ENCODE measurements around the gene RHBDL1.

RHBDL1 gene

DNA sequence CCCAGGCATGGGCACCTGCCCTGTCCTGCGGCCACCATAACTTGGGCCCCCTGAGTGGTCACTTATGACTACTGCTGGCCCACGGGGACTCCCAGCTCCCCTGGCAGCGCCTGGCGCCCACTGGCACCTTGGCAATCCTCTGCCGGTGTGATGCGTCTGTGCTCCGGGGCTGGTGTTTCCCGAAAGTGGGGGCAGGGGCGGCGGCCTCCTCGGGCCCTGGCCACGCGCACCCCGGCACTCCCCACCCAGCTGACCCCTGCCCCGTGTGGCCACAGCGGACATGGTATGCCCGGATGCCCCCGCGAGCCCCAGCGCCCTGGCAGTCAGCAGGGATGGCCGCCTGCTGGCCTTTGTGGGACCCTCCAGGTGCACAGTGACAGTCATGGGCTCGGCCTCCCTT lies 18.0 kb upstream of the RHBDL1 start:
- no peak for DNase-seq (ENCODE audit: low spot score)

DNA sequence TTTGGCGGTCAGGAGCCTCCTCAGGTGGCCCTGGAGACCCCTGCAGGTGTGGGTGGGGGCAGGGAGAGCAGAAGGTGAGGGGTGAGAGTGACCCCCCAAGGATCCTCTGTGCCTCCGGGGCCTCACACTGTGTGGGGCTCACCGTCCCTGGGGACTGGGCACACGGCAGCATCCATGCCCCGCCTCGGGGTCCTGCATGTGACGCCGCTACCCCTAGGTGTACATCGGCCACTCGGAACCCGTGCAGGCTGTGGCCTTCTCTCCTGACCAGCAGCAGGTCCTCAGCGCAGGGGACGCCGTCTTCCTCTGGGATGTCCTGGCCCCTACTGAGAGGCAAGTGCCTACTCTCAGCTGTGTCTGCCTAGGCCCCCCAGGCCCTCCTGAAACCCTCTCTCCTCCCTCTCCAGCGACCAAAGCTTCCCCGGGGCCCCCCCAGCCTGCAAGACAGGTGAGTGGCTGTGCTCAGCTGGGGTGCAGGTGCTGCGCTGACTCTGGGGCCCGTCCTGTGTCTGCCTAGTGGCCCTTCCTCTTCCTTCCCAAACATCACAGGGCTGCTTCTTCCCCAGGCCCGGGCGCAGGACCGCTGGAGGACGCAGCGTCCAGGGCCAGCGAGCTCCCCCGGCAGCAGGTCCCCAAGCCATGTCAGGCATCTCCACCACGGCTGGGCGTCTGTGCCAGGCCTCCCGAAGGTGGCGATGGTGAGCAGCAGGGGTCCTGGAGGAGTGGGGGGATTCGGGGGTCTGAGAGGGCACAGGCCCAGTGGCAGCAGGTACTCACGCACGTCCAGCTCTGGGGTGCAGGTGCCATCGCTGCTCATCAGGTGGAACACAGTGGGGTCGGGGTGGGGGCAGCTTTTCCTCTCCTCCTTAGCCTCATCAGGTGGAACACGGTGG lies 16.5 kb upstream of the RHBDL1 start:
- DNase-seq (ENCODE audit: low spot score): no peak

DNA sequence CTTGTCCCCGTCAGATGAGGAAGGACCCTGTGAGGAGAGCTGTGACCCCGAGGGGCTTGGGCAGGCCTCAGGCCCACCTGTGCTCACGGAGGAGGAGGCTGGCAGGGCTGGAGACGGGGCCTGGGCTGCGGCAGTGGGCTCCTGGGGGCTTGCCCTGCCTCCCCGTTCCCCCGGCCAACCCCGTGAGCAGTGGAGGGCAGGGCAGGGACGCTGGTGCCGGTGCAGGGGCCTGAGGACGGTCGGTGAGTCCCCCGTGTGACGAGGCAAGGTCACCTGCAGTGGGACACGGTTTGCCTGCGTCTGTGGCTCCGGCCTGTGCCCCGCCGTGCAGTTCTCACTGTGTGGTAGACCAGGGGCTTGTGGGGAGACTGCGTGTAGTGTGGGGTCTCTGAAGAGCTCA lies 15.9 kb upstream of the RHBDL1 start:
- DNase-seq (ENCODE audit: low spot score): no peak

DNA sequence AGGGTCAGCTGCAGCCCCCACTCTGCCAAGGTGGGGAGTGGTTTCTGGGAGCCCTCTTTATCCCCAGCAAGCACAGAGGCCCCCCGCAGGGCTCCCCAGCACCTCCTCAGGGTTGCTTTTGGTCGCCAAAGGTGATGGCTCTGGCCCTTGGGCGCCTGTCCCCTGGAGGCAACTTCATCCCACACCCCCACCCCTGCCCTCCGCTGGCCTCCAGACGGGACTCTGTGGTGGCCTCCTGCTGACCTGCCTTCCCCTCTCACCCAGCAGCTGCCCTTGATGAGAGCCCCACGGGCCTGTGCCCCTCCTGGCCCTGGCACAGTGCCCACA lies 15.4 kb upstream of the RHBDL1 start:
- no peak for DNase-seq (ENCODE audit: low spot score)

DNA sequence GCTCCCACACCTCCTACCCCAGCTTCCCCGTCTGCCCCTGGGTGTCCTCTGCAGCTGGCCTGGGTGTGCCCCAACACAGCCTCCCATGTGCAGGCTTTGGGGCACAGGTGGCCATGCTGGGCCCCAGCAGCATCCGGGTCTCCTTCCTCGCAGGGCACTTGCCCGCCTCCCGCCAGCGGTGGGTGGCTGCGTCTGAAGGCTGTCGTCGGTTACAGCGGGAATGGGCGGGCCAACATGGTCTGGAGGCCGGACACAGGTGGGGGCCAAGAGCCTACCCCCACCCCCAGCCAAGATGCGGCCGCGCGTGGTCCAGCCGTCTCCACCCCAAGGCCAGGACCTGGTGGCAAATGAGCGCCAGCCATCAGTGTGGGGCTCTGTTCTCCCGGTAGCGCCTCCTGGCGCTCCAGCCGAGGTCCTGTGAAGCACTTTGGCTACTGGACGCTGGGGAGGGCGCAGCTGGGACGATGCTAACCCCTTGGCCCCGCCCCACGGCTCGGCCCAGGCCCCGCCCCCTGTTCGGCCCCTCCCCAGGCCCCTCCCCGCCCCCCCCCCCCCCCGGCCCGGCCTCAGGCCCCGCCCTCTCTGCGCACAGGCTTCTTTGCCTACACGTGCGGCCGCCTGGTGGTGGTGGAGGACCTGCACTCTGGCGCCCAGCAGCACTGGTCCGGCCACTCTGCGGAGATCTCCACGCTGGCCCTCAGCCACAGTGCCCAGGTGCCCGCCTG lies 14.8 kb upstream of the RHBDL1 start:
- DNase-seq (ENCODE audit: low spot score): no peak

DNA sequence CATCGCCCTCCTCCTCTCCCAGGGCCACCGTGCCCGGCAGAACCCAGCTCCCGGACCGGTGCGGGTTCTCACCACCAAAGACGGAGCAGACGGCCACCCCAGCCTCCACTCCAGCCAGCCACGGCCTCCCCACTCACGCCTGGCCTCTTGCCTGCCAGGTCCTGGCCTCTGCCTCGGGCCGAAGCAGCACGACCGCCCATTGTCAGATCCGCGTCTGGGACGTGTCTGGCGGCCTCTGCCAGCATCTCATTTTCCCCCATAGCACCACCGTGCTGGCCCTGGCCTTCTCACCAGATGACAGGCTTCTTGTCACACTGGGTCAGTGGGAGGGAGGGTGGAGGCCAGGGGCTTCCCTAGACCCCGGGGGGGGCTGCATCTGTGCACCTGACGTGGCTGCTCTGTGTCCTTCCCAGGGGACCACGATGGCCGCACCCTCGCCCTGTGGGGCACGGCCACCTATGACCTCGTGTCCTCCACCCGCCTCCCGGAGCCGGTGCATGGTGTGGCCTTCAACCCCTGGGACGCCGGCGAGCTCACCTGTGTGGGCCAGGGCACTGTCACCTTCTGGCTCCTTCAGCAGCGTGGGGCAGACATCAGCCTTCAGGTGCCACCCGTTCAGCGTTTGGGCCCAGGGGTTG lies 14.2 kb upstream of the RHBDL1 start:
- DNase-seq (ENCODE audit: low spot score): no peak

DNA sequence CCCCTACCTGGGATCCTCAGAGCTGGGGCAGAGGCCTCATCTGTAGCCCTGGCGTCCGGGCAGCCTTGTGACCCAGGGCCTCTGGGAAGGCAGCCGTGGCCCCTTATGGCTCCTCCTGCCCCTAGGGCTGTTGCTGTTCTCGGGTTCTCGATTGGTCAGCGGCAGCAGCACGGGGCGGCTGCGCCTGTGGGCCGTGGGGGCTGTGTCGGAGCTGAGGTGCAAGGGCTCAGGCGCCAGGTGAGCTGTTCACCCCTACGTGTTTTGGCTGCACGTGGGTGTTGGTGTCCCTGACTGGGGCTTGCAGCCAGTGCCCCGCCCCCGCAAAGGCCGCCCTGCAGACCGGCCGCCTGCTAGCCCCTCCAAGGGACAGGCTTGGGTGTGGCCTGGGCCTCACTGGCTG lies 13.4 kb upstream of the RHBDL1 start:
- DNase-seq (ENCODE audit: low spot score): no peak

DNA sequence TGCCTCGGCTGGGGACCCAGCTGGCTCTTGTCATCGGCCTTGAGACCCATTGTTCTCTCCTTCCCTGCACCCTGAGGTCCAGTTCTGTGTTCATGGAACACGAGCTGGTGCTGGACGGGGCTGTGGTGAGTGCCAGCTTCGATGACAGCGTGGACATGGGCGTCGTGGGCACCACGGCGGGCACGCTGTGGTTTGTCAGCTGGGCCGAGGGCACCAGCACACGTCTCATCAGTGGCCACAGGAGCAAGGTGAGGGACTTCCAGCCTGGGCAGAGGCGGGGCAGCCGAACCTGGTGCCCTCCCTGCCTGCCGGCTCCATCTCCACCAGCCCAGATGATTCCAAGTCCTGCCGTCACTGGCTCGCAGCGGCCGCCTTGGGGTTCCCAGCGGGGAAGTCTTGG lies 12.9 kb upstream of the RHBDL1 start:
- DNase-seq (ENCODE audit: low spot score): no peak

DNA sequence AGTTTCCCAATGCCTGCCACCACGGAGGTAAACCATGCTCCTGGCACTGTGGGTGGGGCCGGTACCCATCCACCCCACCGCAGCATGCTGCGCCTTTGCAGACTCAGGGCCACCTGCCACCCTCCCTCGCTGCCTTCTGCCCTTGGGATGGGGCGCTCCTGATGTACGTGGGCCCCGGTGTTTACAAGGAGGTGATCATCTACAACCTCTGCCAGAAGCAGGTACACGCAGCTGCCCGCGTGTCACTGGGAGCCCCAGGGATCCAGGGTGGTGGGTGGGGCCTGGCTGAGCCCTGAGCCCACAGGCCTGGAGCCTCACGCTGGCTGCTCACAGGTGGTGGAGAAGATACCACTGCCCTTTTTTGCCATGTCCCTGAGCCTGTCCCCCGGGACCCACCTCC lies 8.9 kb upstream of the RHBDL1 start:
- DNase-seq (ENCODE audit: low spot score): no peak

DNA sequence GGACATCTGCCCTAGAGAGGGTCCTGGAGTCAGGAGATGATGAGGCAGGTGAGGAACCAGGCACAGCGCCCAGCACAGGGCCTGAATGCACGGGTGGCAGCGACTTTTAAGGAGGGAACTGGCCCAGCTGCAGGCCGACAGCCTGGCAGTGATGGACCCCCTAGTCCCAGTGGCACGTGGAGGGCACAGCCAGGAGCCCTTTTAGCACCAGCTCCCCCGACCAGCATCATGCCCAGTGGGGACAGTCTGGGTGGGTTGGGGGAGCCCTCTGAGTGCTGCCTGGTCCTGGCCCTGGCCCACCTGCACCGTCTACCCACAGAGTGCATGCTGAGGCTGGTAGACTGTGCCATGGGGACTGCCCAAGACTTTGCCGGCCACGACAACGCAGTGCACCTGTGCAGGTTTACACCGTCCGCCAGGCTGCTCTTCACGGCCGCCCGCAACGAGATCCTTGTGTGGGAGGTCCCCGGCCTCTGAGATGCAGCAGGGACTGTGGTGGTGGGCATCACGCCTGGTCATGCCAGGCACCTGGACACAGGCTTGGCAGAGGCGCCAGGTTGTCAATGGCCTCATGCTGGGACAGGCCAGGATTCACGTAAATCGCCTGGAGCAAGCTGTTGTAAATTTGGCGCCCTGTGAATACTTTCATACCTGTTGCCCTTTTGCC lies 8.2 kb upstream of the RHBDL1 start:
- no peak for DNase-seq (ENCODE audit: low spot score)

DNA sequence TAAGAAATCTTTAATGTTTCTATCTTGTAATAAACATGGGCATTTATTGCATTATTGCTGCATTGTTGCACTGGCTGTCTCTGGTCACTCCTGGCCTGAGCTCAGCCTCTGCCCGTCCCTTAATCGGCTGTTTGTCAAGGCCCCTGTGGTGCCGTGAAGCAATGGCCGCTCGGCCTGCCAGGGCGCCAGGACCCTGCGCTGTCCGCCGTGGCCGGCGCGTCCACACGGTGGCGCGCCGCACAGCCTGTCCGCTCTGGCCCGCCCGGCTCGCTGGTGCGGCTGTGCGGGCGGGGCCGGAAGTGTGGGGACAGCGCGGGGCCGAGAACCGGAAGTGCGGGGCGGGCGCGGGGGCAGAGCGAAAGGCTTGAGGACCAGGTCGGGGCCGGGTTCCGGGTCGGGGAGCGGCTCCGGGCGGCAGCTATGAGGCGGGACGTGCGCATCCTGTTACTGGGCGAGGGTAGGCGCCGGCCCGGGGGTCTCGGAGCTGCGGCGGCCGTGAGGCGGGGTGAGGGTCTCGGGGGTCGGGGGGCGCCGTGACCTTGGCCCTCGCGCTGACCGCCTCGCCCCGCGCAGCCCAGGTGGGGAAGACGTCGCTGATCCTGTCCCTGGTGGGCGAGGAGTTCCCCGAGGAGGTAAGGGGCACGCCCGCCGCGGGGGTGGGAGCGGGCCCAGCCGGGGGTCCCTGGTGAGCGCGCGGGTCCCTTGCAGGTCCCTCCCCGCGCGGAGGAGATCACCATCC lies 7.5 kb upstream of the RHBDL1 start, which contains the start of gene RHOT2:
Gene RHOT2, plus strand, starts transcription at position 353 of the 739 bp plus-strand sequence. Its CDS starts 68 bp downstream, at position 421.
- DNase-seq (ENCODE audit: low spot score): peak; percentile 83

DNA sequence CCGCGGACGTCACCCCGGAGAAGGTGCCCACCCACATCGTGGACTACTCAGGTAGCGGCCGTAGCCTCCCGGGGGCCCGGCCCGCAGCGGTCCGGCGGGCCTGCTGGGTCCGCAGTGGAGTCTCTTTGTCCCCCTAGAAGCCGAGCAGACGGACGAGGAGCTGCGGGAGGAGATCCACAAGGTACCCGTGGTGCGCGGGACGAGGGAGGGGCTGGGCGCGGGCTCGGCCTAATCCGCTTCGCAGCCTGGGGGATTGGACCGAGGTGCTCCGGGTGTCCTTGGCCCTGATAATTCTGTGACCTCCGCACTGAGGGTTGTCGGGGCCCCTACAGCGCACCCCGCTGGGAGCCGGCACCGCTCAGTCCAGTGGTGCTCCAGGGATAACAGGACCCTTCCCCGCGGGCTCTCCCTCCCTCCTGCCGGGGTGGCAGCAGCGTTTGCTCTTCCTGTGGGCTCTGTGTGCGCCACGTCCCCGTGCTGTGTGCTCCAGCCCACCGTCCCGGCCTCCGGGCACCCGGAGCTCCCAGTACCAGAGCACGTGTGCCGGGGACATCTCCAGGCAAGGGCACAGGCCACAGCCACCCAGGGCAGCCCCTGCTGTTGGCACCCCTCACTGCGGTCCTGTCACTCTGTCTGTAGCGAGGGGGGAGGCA lies 6.8 kb upstream of the RHBDL1 start:
- no peak for DNase-seq (ENCODE audit: low spot score)

DNA sequence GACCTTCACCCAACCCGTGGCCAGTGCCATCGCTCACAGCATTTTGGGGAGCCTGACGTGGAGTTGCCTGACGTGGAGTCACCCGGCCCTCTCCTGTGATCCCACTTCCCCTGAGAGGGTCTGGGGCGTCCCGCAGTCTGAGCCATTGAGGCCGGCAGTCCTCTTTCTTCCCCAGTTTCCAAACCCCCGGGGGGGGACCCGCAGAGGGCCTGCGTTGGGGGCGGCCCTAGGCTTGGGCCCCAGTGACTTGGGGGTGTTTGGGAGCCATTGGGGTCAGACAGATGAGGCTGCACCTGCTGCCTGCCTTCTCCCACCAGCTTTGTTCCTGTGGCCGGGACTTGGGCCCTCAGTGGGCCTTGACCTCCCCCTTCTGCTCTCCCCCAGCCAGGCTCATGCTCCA lies 5.8 kb upstream of the RHBDL1 start:
- DNase-seq (ENCODE audit: low spot score): no peak

DNA sequence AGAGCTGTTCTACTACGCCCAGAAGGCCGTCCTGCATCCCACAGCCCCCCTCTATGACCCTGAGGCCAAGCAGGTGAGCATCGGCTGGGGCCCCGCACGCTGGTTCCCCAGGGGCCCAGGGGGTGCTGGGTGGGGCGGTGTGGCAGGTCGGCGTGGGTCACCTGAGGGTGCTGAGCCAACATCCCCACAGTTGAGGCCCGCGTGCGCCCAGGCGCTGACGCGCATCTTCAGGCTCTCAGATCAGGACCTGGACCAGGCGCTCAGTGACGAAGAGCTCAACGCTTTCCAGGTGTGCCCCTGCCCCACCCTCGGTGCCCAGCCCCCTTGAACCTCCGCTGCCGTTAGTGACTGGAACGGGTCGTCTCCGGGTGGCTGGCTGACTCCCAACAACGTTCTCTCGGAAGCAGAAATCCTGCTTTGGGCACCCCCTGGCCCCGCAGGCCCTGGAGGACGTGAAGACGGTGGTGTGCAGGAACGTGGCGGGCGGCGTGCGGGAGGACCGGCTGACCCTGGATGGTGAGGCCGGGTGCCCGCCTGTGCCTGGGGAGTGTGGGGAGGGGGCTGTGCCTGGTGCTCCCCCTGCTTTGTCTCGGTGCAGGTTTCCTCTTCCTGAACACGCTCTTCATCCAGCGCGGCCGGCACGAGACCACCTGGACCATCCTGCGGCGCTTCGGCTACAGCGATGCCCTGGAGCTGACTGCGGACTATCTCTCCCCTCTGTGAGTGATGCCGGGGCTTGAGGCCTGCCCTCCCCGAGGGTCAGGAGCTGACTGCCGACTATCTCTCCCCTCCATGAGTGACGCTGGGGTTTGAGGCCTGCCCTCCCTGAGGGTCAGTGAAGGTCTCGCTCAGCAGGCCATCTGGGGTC lies 4.8 kb upstream of the RHBDL1 start:
- no peak for DNase-seq (ENCODE audit: low spot score)

DNA sequence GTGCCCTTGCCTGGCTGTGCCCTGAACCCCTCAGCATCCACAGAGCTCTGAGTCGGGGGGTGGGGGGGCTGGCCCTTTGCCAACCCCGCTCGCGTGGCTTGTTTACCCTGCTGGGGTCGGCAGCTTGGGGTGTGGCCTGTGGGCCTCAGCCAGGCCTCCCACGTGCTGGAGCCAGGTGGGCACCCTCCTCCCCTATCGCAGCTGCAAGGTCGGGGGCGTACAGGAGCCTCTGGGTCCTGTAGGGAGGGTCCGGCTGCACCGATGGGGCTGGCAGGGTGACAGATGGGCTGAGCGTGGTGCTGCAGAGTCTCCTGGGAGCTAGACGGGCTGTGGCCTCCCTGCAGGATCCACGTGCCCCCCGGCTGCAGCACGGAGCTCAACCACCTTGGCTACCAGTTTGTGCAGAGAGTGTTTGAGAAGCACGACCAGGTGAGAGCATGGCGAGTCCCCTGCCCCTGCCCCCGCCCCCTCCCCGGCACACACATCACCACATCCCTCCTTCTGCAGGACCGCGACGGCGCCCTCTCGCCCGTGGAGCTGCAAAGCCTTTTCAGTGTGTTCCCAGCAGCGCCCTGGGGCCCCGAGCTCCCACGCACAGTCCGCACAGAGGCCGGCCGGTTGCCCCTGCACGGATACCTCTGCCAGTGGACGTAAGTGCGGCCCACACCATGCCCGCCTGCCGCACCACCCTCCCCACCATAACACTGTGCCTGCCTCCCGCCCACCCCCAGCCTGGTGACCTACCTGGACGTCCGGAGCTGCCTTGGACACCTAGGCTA lies 3.9 kb upstream of the RHBDL1 start:
- DNase-seq (ENCODE audit: low spot score): no peak

DNA sequence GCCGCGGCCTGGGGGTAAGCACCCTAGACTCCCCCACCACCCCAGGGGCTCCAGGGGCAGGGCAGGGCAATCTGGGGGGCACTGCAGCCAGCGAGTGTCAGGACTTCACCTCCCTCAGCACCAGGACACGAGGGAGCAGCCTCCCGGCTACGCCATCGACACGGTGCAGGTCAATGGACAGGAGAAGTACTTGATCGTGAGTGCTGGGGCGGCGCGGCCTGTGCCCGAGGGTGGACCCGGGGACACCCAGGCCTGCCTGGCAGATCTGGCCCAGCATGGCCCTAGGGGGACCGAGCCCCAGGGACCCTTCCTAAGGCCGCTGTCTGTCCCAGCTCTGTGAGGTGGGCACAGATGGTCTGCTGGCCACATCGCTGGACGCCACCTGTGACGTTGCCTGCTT lies 3.1 kb upstream of the RHBDL1 start:
- no peak for DNase-seq (ENCODE audit: low spot score)

DNA sequence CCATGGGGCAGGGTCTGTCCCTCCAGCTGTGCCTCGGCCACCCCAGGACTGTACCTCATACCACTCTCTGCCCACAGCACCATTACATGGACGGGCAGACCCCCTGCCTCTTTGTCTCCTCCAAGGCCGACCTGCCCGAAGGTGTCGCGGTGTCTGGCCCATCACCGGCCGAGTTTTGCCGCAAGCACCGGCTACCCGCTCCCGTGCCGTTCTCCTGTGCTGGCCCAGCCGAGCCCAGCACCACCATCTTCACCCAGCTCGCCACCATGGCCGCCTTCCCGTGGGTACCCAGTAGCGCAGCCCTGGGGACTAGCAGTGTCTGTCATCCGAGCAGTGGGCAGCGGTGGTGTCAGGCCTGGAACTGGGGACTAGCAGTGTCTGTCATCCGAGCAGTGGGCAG lies 2.6 kb upstream of the RHBDL1 start:
- DNase-seq (ENCODE audit: low spot score): no peak

DNA sequence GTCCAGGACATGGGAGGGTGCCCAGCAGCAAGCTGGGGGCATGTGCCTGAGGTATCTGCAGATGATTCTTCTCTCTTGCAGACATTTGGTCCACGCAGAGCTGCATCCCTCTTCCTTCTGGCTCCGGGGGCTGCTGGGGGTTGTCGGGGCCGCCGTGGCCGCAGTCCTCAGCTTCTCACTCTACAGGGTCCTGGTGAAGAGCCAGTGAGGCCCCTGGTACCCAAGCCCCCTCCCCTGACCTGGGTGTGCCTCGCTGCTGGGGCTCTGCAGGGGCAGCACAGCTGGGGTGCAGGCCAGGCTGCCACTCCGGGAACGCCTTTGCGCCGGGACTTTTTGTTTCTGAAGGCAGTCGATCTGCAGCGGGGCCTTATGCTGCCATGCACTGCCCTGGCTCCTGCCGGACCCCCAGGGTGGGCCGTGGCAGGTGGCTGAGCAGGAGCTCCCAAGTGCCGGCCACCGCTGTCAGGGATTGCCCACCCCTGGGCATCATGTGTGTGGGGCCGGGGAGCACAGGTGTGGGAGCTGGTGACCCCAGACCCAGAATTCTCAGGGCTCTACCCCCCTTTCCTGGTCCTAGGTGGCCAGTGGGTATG lies 2.0 kb upstream of the RHBDL1 start:
- DNase-seq (ENCODE audit: low spot score): no peak

DNA sequence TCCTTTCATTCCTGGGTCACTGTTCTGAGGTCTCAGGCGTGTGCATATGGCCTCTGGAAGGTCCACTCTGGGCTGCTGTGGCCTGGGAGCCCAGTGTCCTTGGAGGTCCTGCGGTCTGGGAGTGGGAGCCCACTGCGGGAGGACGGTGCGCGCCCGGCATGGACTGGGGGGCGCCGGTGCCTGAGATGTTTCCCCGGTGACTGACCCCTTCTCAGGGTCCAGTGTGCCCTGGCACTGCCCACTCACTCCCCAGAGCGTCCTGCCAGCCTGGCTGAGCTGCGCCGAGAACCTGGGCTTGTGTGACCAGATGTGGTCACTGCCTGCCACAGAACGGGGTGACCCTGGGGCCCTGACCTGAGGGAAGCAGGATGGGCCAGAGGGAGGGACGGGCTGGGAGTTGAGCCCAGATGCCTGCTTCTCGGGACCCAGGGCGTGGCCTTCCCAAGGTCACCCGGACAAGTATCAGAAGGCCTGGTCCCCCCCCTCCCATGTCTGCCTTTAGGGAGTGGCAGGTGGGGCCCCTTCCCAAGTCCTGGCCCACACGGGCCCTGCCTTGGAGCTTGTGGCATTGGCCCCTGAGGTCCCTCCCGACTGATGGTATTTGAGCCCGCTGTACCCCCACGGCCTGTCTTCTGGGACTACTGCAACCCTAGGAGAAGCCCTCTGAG lies 1.1 kb upstream of the RHBDL1 start:
- DNase-seq (ENCODE audit: low spot score): no peak
